GM12873 (cell line): Measurements from ENCODE around the gene LMNA.
A peak's percentile ranks its signal among the peaks of the same experiment; 100 is the strongest.

Source experiments
- TF ChIP-seq, protein P1 (sequence below): IDR thresholded peaks from 2 replicates; pipeline ENCODE4 v1.5.1; 2012; ENCODE audit warnings: low read depth, mild to moderate bottlenecking, moderate library complexity, low read length, control low read depth; ENCODE audit not compliant: insufficient read depth; ENCODE audit errors: missing control alignments

LMNA gene

DNA sequence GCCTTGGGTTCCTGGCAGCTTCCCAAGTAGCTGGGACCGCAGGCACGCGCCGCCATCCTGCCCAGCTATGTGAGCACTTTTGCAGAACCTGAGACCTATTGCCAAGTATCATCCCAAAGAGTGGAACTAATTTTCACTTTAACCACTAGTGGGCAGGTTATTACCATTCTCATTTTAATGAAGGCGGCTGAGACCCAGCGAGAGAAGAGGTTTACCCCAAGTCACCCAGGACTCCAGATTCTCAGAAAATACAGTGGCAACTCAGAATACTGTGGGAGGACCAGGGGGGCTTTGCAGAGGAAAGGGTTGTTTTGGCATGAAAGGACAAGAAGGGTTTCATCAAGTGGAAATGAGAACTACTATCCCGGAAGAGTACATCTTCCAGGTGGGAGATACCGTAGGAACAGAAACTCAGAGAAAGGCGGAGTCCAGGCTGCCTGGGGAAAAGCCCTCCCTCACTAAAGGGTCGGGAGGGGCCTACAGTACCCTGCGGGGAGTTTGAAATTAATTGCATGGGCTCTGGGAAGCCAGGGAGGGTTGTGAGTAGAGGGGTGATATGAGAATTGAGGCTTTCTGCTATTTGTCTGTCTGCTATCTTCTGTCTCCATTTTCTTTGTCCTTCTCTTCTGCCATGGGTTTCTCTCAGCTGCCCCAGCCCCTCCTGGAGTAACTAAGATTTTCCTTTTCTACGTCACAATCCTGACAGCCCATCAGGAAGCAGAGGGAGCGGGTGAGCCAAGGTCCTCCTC lies 31.7 kb downstream of the LMNA start:
- TF ChIP-seq, protein P1, sequence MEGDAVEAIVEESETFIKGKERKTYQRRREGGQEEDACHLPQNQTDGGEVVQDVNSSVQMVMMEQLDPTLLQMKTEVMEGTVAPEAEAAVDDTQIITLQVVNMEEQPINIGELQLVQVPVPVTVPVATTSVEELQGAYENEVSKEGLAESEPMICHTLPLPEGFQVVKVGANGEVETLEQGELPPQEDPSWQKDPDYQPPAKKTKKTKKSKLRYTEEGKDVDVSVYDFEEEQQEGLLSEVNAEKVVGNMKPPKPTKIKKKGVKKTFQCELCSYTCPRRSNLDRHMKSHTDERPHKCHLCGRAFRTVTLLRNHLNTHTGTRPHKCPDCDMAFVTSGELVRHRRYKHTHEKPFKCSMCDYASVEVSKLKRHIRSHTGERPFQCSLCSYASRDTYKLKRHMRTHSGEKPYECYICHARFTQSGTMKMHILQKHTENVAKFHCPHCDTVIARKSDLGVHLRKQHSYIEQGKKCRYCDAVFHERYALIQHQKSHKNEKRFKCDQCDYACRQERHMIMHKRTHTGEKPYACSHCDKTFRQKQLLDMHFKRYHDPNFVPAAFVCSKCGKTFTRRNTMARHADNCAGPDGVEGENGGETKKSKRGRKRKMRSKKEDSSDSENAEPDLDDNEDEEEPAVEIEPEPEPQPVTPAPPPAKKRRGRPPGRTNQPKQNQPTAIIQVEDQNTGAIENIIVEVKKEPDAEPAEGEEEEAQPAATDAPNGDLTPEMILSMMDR, result peak; percentile 79

DNA sequence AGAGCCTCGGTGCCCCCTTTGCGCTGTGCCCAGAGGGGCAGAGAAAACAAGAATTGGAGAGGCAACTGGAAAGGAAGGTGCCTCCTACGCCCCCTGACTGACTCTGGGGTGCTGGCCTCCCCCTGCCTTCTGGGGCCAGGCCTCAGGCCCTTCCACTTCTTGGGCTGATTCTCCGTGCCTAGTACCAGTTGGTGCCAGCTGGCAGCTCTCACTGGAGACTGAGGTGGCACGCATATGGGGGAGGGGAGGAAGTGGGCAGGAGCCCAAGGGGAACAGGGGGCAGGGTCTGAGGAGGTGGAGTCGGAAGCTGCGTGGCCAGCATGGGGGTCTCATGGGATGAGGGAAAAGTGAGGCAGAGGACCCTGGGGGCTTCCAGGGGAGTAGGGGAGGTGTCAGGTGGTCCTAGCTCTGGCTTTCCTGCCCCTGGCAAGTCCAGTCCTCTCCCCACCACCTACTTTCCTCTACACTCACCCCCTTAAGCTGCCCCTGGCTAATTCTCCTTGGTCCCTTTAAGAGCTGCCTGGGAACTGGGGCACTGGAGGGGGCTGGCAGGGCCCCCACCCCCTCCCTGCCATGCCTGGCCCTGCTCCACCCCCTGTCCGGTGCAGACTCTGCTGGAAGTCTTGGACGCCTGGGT lies 32.4 kb downstream of the LMNA start:
- TF ChIP-seq, protein P1, result no peak

DNA sequence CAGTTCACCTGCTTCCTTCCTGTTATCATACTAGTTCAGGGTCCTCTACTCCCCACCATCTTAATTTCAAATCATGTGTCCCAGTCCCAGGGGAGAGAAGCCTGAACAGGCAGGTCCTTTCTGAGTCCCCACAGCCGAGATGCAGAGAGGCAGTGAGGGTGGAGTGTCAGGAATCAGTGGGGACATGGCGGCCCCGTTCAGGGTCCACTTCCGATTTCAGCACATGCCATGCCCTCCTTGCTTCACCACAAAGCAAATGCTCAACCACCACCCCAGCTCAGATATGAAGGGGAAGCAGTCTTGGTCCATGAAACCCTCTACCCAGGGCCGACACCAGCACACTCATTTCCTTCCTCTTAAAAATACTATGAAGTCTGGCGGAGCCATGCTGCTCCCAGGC lies 33.7 kb downstream of the LMNA start:
- TF ChIP-seq, protein P1, result no peak

DNA sequence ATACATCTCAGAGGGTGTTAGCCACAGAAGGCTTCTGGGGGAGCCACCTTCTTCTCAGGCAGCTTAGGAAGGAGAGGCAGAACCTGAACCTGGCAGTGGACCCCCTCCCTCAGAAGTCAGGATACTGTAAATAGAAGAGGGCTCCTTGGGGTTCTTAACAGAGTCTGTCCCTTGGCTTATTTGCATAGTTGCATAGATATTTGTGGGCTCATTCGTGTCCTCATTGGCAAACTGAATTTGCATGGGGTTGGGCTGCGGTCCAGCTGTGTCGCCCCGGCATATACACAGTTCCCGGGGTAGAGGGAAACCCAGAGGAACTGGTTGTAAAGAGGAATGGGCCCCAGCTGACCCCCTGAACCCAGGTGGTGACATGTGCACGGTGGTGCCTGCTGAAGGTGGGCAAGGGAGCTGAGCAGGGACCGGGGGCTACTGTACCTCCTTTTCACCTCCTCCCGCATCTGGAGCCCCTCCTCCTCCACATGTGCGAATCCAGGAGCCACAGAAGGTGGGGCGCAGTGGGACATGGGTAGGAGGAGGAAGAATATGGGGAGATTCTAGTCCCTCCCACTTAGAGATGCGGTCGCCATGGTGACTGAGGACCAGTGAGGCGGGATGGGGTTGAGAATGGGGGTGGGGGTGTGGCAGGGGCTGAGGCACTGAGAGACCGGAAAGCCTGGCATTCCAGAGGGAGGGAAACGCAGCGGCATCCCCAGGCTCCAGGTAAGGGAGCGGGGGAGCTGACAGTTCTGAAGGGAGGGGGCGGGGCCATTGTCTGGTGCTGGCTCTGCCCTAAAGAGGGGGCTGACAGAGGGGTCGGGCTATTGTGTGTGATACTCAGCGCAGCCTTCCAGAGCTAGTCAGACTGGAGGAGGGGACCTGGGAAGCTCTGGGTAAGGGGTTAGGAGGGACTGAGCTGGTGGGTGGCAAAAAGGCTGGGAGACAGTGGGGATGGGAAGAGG lies 35.1 kb downstream of the LMNA start:
- TF ChIP-seq, protein P1, result no peak

DNA sequence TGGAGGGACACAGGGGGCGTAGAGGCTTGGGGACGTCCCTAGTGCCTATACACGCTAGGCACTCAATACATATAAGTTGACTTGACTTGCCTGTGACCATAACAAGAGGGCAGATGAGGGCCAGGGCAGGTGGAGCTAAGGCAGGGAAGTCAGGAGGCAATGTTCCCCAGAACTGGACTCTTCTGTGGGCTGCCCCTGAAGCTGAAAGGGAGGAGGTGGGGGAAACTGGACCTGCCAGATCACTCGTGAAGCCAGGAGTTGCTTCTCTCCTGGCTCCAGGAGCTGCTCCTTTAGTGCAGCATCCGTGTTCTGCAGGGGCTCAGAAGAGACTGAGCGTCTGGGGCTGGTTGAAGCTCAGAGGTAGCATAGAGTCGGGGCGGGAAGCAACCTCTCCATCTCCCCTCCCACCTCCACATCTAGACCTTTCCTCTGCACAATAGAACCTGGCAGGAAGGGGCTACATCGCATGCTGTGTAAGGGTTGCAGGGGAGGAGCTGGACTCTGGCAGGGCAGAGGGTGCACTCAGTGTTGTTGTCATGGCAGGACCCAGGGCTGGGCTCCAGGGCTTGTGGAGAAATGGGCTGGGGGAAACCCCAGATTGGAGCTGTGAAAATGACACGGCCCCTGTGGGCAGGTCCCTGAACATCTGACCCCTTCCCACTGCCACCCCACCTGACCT lies 36.0 kb downstream of the LMNA start:
- TF ChIP-seq, protein P1, result no peak

DNA sequence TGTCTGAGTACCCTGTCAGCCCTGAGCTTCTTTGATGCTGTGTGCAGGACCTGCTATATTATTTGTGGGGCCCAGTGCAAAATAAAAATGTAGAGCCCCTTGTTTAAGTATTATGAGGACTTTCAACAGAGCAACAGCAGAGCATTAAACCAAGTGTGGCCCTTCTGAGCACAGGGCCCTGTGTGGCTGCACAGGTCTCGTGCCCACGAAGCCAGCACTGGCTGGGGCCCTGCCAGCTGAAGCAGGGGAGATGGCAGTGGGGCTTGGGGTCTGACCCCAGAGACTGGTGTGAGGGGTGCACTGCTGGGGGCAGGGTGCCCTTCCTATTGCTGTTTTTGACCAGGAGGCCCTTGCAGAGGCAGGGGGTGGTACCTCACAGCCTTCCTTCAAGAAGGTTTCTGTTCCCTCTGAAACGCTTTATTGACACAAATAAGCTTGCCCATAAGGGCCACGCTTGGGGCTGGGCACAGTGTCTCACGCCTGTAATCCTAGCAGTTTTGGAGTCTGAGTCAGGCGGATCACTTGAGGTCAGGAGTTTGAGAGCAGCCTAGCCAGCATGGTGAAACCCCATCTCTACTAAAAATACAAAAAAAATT lies 36.7 kb downstream of the LMNA start:
- TF ChIP-seq, protein P1, result no peak
